Measurements from ENCODE around the gene PNPT1.
"Not testable (repeated sequence)": the region's sequence is repeated elsewhere in the genome, so short reads cannot be mapped to it uniquely, and the experiment has no call there.

Gene PNPT1

DNA sequence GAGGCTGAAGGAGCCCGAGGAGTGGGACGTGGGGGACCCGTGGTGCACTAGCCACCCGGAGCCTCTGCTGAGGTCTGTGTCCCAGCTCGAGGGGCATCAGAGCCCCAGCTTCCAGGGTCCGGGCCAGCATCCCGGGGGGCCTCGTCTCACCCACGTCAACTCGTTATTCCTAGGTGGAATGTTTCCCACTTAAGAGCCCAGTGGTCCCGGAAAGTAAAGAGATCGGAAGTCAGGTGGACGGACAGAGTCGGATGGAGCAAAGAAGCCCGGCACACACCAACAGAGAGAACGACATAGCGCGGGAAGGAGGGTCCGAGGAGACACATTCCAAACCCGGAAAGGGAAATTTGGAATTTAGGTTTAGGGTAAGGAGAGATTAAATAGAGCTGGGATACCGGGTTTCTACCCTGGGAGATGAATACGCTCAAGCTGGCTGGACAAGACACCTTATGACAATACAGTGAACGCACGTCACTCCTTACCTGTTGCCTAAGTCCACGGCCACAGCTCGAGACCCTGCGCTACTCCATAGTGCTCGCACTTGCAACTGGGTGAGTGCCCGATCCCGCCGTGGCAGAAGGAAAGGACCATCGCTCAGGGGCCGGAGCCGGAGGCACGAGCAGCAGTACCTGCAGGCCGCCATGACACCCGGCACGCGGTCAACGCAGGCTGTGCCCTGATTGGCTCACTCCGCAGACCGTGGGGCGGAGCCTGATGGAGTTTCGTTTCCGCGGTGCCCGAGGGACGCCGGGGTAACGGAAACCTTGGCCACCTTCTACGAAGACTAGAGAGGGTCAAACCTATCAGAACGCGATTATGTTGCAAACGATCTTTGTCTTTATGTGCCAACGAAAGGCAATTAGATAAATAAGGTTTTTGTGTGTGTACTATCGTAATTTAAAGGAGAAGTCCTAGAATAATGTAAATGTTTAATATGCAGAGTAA, at the start of gene PNPT1:
TSS of gene PNPT1 (minus strand) at position 664 of the 945 bp plus-strand sequence. CDS start at position 643, 21 bp downstream.
- H3K4me3 ChIP-seq (ENCODE audit: low read length), result peak within 1 kb of the TSS; percentile 32
- peak within 1 kb of the TSS; percentile 27 for H3K9ac ChIP-seq (ENCODE audit: low read length)
- H3K27me3 ChIP-seq (ENCODE audit: control insufficient read depth, insufficient read depth, low read length), result no peaks in the 10 kb centered on the region
- H3K4me1 ChIP-seq (ENCODE audit: control insufficient read depth, insufficient read depth, low read length), result no peaks in the 10 kb centered on the region
- no peaks in the 10 kb centered on the region for H3K36me3 ChIP-seq (ENCODE audit: control insufficient read depth, insufficient read depth, low read length)
- H3K9me3 ChIP-seq (ENCODE audit: control insufficient read depth, low read length), result no peaks in the 10 kb centered on the region

DNA sequence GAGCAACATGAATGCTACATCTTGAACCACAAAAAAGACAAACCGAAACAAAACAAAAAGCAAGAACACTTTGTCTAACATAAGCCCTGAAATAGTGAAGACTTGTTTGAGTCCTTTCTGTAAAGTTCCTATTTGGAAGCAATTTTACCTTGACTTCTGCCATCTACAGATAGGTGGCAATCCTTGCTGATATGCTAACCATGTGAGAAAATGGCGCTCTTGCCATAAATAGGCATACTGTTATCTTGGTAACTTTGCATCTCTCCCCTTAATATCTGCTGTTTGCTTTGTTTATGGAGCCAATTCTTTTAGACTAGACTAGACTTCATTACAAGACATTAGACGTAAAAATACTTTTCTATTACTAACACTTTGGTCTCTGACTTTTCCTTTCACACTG, 49.4 kb upstream of the PNPT1 start:
- no peaks in the 10 kb centered on the region for H3K9me3 ChIP-seq (ENCODE audit: control insufficient read depth, low read length)
- no peaks in the 10 kb centered on the region for H3K4me1 ChIP-seq (ENCODE audit: control insufficient read depth, insufficient read depth, low read length)
- no peaks in the 10 kb centered on the region for H3K36me3 ChIP-seq (ENCODE audit: control insufficient read depth, insufficient read depth, low read length)
- no peak overlapping the region for H3K4me3 ChIP-seq (ENCODE audit: low read length)
- no peak overlapping the region for H3K9ac ChIP-seq (ENCODE audit: low read length)
- no peaks in the 10 kb centered on the region for H3K27me3 ChIP-seq (ENCODE audit: control insufficient read depth, insufficient read depth, low read length)

DNA sequence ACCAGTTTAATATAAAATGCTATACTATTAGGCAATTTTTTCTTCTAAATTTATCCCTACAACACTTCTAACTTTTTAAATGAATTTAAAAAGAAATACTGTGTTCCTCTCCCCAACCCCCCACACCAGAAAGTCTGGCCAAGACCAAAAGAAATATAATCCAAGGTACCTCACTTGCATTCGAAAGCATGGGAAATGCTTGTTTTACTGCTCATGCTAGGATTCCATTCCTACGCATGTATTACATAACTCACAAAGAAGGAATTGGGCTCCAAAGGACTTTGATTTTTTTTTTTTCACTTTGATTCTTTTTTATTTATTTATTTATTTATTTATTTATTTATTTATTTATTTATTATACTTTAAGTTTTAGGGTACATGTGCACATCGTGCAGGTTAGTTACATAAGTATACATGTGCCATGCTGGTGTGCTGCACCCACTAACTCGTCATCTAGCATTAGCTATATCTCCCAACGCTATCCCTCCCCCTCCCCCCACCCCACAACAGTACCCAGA, 42.4 kb upstream of the PNPT1 start:
- H3K4me3 ChIP-seq (ENCODE audit: low read length); H3K36me3 ChIP-seq (ENCODE audit: control insufficient read depth, insufficient read depth, low read length); H3K4me1 ChIP-seq (ENCODE audit: control insufficient read depth, insufficient read depth, low read length); H3K9ac ChIP-seq (ENCODE audit: low read length); H3K9me3 ChIP-seq (ENCODE audit: control insufficient read depth, low read length); H3K27me3 ChIP-seq (ENCODE audit: control insufficient read depth, insufficient read depth, low read length): not testable (repeated sequence)

DNA sequence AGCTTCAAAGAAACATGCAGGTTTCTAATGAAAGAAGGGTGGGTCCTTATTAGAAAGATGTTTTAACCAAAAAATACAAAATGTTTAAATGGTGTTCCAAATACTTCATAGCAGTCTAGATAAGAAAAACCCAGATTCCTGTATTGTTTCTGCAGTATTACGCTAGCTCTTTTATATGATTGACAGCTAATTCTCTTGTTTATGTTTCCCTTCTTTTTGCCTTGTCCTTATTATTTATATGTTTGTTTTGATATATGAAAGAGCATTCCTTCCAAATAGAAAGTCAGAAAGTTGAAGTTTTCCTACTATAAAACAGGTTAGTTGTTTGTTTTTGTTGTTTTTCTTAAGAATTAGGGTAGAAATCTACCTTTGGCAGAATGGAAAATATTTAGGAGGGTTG, 41.1 kb upstream of the PNPT1 start:
- H3K27me3 ChIP-seq (ENCODE audit: control insufficient read depth, insufficient read depth, low read length), result no peaks in the 10 kb centered on the region
- no peak overlapping the region for H3K9ac ChIP-seq (ENCODE audit: low read length)
- no peak overlapping the region for H3K4me3 ChIP-seq (ENCODE audit: low read length)
- H3K4me1 ChIP-seq (ENCODE audit: control insufficient read depth, insufficient read depth, low read length), result no peaks in the 10 kb centered on the region
- H3K9me3 ChIP-seq (ENCODE audit: control insufficient read depth, low read length), result no peaks in the 10 kb centered on the region
- no peaks in the 10 kb centered on the region for H3K36me3 ChIP-seq (ENCODE audit: control insufficient read depth, insufficient read depth, low read length)

DNA sequence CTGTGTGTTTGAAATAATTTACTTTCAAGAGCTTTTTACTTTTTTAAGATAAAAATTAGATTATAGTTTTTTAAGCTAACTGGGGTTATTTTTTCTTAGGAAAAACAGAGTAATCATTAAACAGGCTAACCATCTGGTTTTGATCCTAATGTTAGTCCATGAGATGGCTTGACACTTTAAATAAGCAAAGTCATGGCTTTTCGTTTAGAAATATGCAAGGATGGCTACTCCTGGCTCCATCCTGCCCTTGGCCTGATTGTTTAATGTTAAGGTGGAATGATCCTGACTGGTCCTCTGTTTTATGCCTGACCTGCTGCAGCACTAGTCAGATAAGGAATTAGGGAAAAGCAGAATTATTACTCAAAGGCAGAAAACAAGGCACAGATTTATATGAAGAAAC, 39.7 kb upstream of the PNPT1 start:
- no peaks in the 10 kb centered on the region for H3K4me1 ChIP-seq (ENCODE audit: control insufficient read depth, insufficient read depth, low read length)
- no peak overlapping the region for H3K9ac ChIP-seq (ENCODE audit: low read length)
- H3K4me3 ChIP-seq (ENCODE audit: low read length), result no peak overlapping the region
- H3K9me3 ChIP-seq (ENCODE audit: control insufficient read depth, low read length), result no peaks in the 10 kb centered on the region
- H3K36me3 ChIP-seq (ENCODE audit: control insufficient read depth, insufficient read depth, low read length), result no peaks in the 10 kb centered on the region
- no peaks in the 10 kb centered on the region for H3K27me3 ChIP-seq (ENCODE audit: control insufficient read depth, insufficient read depth, low read length)

DNA sequence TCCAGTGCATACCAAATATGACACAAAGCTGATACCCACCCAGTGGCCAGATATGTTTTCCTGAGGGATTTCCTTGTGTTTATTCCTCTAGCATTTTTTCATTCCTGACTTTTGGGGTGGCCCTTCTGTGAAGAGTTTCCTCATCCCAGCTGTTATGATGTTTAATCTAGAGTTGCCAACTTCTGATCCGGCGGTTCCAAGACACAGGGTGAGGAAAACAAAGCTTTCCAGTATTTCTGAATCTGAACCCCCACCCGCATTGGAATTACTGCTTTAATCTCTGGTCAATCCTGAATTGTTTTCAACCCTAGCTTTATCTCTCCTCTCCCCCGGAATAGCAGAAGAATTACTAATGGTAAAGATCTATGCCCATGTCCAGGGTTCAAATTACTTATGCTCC, 39.2 kb upstream of the PNPT1 start:
- Histone ChIP-seq H3K9me3 (ENCODE audit: control insufficient read depth, low read length) (no peaks in the 10 kb centered on the region), H3K27me3 (ENCODE audit: control insufficient read depth, insufficient read depth, low read length) (no peaks in the 10 kb centered on the region), H3K4me1 (ENCODE audit: control insufficient read depth, insufficient read depth, low read length) (no peaks in the 10 kb centered on the region), H3K9ac (ENCODE audit: low read length) (no peak overlapping the region), H3K36me3 (ENCODE audit: control insufficient read depth, insufficient read depth, low read length) (no peaks in the 10 kb centered on the region), H3K4me3 (ENCODE audit: low read length) (no peak overlapping the region)

DNA sequence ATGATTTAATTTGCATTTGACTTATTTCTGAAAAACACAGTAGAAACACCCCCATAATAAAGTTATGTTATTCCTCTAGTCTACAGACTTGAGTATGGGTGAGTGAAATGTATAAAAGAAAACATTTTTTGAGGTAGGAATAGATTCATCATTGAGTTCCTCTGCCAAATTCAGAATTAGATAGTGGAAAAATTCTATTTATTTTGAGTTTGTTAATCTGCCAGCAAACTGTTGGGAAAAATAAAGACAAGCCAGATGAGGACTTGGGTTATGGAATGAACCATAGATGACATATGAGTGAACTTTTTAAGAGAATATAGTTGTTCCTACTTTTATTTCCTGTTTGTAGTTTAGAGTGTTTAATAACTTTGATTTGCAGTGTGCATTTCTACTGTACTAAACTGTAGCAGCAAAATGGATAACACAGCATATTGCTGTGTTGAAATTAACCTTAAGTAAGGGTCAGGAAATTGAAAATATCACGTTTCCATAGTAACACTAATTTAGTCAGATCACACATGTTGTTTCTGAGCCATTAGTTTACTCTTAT, 35.6 kb upstream of the PNPT1 start:
- no peaks in the 10 kb centered on the region for H3K9me3 ChIP-seq (ENCODE audit: control insufficient read depth, low read length)
- no peaks in the 10 kb centered on the region for H3K36me3 ChIP-seq (ENCODE audit: control insufficient read depth, insufficient read depth, low read length)
- H3K27me3 ChIP-seq (ENCODE audit: control insufficient read depth, insufficient read depth, low read length), result no peaks in the 10 kb centered on the region
- no peak overlapping the region for H3K4me3 ChIP-seq (ENCODE audit: low read length)
- H3K9ac ChIP-seq (ENCODE audit: low read length), result no peak overlapping the region
- no peaks in the 10 kb centered on the region for H3K4me1 ChIP-seq (ENCODE audit: control insufficient read depth, insufficient read depth, low read length)

DNA sequence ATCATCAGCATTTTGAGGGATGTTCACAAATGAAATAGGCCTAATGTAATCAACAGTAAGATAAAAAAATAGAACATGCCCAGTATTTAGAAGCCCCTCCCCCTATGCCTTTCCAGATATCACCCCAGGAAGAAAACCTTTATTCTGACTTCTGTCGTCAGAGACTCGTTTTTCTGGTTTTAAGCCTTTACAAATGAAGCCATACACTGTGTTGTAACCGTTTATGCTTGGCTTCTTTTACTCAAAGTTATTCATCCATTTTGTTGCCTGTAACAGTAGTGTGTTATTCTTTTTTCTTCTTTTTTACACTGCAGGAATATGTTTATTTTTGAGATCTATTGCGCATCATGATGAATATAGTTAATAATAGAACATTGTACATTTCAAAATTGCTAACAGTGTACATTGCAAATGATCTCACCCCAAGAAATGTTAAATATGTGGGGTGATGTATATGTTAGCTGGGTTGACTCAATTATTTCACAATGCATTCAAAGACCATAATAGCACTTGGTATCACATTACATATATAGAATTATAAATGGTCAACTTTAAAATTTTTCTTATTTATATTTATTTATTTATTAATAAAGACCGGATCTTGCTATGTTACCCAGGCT, 28.1 kb upstream of the PNPT1 start:
- no peak overlapping the region for H3K4me3 ChIP-seq (ENCODE audit: low read length)
- H3K4me1 ChIP-seq (ENCODE audit: control insufficient read depth, insufficient read depth, low read length), result no peaks in the 10 kb centered on the region
- no peak overlapping the region for H3K9ac ChIP-seq (ENCODE audit: low read length)
- no peaks in the 10 kb centered on the region for H3K36me3 ChIP-seq (ENCODE audit: control insufficient read depth, insufficient read depth, low read length)
- H3K9me3 ChIP-seq (ENCODE audit: control insufficient read depth, low read length), result no peaks in the 10 kb centered on the region
- H3K27me3 ChIP-seq (ENCODE audit: control insufficient read depth, insufficient read depth, low read length), result no peaks in the 10 kb centered on the region

DNA sequence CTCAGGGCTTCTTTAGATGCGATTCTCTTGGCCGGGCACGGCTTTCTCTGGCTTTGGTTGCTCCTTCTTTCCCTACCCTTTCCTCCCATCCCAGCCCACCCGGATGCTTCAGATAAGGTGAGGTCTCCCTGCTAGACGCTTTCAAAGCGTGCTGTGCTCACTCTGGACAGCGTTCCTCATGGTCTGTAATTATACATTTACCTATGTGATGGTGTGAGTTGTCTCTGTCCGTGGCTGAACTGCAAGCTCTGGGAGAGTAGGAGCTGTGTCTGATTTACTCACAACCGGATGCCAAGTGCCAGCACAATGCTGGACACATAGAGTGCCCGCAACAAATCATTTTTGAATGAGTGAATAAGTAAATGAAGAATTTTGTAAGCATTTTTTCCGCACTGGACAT, 26.8 kb upstream of the PNPT1 start:
- Histone ChIP-seq H3K9me3 (ENCODE audit: control insufficient read depth, low read length) (no peaks in the 10 kb centered on the region), H3K36me3 (ENCODE audit: control insufficient read depth, insufficient read depth, low read length) (no peaks in the 10 kb centered on the region), H3K4me1 (ENCODE audit: control insufficient read depth, insufficient read depth, low read length) (peaks cover 1% of the 10 kb centered on the region), H3K4me3 (ENCODE audit: low read length) (no peak overlapping the region), H3K27me3 (ENCODE audit: control insufficient read depth, insufficient read depth, low read length) (no peaks in the 10 kb centered on the region), H3K9ac (ENCODE audit: low read length) (no peak overlapping the region)

DNA sequence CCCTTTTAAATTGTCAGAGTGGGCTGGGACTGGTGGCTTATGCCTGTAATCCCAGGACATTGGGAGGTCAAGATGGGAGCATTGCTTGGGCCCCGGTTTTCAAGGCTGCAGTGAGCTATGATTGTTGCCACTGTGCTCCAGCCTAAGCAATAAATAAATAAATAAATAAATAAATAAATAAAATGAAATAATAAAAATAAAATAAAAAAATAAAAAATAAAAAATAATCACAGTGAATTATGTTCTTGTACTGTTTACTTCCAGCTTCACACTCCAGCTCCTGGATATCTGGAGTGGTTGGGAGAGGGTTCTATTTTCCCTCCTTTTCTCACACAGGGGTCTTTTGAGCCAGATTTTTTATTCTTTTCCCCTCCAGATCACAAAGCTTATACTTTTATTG, 26.2 kb upstream of the PNPT1 start:
- Histone ChIP-seq H3K4me3 (ENCODE audit: low read length) (no peak overlapping the region), H3K9me3 (ENCODE audit: control insufficient read depth, low read length) (no peaks in the 10 kb centered on the region), H3K36me3 (ENCODE audit: control insufficient read depth, insufficient read depth, low read length) (no peaks in the 10 kb centered on the region), H3K27me3 (ENCODE audit: control insufficient read depth, insufficient read depth, low read length) (no peaks in the 10 kb centered on the region), H3K9ac (ENCODE audit: low read length) (no peak overlapping the region), H3K4me1 (ENCODE audit: control insufficient read depth, insufficient read depth, low read length) (peaks cover 7% of the 10 kb centered on the region)

DNA sequence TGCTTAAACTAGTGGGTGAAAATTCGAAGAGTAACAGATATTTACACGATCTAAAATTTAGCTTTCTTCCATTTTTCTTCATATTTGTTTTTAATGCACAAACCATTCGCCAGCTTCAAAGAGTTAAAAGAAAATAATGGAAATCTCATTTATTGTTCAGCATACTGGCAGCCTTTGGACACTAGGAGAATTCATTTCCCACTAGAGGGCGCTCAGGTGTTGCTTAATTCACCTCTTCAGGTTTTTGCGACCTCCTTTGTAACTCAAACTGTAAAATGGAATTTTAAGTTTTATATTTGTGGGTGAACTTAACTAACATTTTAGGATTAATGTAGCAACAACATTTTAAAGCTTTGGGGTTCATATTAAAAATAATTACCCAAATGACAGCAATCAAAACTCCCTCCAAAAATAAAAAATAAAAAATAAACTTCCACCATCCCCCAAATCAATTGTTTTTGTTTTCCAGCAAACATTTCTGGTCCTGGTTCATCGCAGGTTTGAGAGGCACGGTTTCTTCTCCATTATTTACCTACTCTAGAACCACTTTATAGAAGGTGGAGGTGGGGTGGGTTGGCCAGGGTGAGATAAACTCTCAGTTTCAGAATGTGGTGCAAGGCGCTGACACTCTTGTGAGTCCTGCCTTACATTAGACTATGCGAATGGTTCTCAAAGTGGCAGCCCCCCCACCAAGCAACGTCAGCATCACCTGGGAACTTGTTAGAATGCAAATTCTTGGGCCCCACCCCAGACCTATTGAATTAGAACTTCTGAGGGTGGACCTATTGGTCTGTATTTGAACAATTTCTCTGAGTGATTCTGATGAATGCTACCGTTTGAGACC, 24.7 kb upstream of the PNPT1 start:
- Histone ChIP-seq H3K9me3 (ENCODE audit: control insufficient read depth, low read length) (no peaks in the 10 kb centered on the region), H3K27me3 (ENCODE audit: control insufficient read depth, insufficient read depth, low read length) (no peaks in the 10 kb centered on the region), H3K4me3 (ENCODE audit: low read length) (no peak overlapping the region), H3K9ac (ENCODE audit: low read length) (no peak overlapping the region), H3K36me3 (ENCODE audit: control insufficient read depth, insufficient read depth, low read length) (no peaks in the 10 kb centered on the region), H3K4me1 (ENCODE audit: control insufficient read depth, insufficient read depth, low read length) (peaks cover 8% of the 10 kb centered on the region)

Data from mucosa of stomach (tissue), 1 donor.